ENCODE measurements around the gene CDKN2B-AS1.

DNA sequence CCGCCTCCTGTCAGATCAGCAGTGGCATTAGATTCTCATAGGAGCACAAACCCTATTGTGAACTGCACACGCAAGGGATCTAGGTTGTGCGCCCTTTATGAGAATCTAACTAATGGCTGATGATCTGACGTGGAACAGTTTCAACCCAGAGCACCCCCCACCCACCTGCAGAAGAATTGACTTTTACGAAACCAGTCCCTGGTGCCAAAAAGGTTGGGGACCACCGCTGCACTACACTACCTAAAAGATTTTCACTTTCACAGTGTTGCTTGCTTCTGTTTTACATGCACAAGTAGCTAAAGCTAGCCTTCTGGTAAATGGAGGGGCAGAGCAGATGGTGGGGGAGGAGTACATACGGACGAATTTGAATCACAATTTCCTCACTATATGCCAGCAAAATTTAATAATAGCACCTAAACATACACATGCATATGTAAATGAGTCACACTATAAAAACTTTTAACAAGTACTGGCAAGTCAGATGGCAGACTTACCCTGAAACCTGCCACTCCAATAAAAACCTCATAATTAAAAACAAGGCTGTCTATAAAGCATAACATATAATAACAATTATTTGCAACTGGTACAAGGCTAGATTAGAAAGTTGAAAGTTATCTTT is 38.5 kb downstream of the CDKN2B-AS1 start:
- TF ChIP-seq POLR2A (IDR thresholded peaks at IDR 0.05; ENCODE audit: low read length) = no peak
- no peak for TF ChIP-seq HEYL (CRISPR knock-in tag; IDR thresholded peaks at IDR 0.05)
- TF ChIP-seq KDM1A (IDR thresholded peaks at IDR 0.05; ENCODE audit: low read depth) = no peak
- TF ChIP-seq, protein P1, sequence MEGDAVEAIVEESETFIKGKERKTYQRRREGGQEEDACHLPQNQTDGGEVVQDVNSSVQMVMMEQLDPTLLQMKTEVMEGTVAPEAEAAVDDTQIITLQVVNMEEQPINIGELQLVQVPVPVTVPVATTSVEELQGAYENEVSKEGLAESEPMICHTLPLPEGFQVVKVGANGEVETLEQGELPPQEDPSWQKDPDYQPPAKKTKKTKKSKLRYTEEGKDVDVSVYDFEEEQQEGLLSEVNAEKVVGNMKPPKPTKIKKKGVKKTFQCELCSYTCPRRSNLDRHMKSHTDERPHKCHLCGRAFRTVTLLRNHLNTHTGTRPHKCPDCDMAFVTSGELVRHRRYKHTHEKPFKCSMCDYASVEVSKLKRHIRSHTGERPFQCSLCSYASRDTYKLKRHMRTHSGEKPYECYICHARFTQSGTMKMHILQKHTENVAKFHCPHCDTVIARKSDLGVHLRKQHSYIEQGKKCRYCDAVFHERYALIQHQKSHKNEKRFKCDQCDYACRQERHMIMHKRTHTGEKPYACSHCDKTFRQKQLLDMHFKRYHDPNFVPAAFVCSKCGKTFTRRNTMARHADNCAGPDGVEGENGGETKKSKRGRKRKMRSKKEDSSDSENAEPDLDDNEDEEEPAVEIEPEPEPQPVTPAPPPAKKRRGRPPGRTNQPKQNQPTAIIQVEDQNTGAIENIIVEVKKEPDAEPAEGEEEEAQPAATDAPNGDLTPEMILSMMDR (IDR thresholded peaks at IDR 0.05) = no peak
- no peak for TF ChIP-seq EP300 (IDR thresholded peaks at IDR 0.05)
- TF ChIP-seq JUNB (IDR thresholded peaks at IDR 0.05) = no peak
- TF ChIP-seq USF2 (IDR thresholded peaks at IDR 0.05) = no peak
- TF ChIP-seq RFX5 (IDR thresholded peaks at IDR 0.05) = no peak
- no peak for TF ChIP-seq GATA3 (IDR thresholded peaks at IDR 0.05; ENCODE audit: borderline replicate concordance)
- TF ChIP-seq HDAC2 (IDR thresholded peaks at IDR 0.05) = no peak
- TF ChIP-seq MAX (IDR thresholded peaks at IDR 0.05) = no peak
- no peak for TF ChIP-seq NFE2L2 (conservative IDR thresholded peaks at IDR 0.05; ENCODE audit: low read length)
- no peak for TF ChIP-seq CBX8 (IDR thresholded peaks at IDR 0.05)
